COLO668 (cell line): ENCODE measurements around the gene ARSA.
"Not testable (repeated sequence)": the region's sequence is repeated elsewhere in the genome, so short reads cannot be mapped to it uniquely, and the experiment has no call there.

Source experiments
- DNase-seq: peaks from one replicate; lab custom pipeline; 2025; ENCODE audit not compliant: unreplicated experiment; lab: John Stamatoyannopoulos, UW

The ARSA gene

DNA sequence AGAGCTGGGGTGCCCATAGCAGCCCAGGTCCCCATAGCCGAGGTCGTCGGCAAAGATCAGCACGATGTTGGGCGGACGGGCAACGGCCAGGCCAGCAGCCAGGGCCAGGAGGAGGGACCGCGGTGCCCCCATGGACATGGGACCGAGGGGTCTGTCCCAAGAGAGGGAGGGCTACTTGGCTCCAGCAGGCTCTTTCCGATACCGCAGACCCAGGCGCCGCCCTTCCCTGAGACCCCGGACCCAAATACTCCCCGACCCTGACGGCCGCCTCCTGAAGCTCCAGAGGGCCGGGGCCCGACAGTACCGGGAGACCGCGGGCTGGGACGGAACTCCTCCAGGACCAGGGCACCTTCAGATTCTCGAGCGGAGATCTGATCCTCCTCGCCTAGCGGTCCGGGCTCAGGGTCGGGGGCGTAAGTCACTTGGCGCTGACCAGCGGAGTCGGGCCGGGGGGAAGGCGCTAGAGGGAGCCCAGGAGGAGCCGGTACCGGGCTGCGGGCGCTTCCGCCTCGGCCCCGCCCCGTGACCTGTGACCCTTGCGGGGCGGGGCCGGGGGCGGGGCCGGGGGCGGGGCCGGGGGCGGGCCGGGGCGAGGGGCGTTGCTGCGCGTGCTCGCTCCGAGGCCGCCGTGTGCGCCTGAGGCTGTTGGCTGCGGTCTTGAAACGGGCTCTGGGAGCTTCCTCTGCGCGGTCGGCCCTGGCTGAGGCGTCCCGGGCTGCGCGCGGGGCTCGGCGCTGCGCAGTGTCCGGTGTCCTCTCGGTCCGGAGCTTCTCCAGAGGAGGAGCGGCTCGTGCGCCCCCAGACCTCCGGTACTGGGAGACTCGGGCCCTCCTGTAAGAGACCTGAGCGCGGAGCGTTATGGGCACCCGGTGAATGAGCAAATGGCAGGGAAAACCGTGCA, at the start of gene ARSA:
TSS of gene ARSA (minus strand) at position 511 of the 901 bp plus-strand sequence. CDS start at position 138, 373 bp downstream.
- DNase-seq = peak; percentile 86

DNA sequence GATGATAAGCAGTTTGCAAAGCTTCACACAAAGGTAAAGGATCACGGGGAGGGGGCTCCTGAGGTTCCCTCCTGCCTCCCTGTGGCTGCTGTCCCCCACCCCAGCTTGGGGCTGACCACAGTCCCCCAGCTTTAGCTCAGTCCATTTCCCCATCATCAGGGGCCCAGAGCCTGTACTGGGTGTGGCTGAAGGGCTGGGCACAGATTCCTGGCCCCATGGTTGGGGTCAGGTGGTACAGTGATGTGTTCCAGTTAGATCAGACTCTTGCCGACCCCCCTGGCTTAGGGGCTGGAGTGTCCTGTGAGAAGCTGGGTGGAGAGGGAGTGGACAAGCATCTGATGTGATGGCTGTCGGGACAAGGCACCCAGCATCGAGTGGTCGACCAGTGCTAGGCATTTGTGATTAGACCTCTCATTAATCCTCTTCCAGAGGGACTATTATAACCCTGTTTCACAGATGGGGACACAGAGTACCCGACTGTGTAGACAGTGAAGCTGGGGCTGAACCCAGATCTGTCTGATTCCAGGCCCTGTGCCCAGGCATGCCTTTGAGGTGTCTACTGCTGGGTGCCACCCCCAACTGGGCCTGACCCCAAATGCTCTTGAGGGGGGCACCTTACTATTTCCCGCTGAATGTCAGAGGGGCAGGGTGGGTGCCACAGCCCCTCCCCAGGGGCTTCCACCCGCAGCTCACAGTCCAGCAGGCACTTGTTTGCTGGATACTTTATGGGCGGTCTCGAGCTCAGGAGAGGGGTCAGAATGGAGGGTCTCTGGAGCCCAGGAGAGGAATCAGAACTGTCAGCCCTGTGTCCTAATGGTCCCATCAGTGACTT, 48.9 kb upstream of the ARSA start:
- DNase-seq = no peak

DNA sequence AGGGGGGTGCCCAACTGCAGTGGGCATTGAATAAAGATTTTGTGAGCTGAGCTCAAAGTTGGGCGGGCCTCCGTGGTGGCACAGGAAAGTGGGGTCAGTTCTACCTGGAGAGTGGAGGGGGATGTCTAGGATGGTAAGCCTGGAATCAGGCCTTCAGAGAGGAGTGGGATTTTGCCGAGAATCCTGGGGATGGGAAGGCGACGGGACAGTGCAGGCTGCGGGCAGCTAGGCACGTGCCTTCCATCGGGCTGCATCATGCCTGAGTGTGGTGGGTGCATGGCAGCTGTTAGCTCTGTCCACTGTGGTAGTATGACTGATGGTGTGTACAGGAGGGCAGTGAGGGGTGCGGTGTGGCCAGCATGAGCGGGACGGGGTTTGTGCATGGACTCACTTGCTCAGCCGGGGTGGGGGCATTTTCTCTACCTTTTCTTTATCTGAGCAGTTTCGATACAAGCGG, 48.3 kb upstream of the ARSA start:
- no peak for DNase-seq

DNA sequence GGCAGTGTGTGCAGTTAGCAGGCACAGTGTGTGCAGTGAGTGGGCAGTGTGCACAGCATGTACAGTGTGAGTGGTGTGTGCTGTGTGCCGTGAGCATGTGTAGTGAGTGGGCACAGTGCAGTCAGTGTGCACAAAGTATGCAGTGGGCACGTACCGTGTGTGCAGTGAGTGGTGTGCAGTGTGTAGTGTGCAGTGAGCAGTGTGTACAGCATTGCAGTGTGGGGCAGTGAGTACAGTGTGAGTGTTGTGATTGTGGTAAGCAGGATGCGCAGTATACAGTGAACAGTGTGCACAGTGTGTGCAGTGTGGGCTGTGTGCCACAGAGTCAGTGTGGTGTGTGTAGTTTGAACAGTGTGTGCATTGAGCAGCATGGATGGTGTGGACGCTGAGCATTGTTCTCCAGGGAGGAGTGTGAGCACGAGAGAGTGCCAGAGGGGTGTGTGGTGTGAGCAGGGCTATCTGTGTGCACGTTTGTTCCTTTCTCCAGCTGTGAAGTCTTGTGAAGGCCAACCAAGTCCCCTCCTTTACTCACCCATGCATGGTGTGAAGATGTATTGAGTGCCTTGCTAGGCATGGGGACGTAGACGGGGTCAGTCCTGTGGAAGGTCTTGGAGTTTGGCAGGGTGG, 47.7 kb upstream of the ARSA start:
- no peak for DNase-seq

DNA sequence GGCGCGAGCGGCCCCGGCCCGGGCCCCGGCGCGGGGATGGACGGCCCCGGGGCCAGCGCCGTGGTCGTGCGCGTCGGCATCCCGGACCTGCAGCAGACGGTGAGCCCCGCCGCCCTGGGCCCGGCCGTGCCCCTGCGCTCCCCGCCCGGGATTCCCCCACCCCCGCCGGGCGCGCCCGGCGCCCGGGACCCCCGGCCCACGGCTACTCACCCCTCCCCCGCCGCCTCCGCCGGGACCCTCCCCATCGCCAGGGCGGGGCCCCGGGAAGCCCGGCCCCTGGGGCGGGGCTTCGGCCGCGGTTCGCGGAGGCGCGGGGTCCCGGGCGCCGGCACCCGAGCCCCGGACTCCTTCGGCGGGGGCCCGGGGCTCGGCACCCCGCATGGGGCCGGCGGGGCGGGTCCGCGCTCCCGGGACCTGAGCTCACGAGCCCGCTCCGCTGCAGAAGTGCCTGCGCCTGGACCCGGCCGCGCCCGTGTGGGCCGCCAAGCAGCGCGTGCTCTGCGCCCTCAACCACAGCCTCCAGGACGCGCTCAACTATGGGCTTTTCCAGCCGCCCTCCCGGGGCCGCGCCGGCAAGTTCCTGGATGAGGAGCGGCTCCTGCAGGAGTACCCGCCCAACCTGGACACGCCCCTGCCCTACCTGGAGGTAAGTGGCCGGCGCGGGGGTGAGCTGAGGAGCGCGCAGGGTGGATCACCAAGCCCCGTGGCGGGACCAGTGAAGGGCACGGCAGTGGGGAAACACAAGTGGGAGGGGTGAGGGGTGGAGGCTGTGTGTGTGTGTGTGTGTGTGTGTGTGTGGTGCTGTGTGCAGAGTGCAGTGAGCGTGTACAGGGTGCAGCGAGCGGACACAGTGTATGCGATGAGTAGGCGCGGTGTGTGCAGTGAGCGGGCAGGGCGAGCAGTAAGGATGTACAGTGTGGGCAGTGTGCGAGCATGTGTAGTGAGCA, 46.9 kb upstream of the ARSA start:
- DNase-seq = peak; percentile 66

DNA sequence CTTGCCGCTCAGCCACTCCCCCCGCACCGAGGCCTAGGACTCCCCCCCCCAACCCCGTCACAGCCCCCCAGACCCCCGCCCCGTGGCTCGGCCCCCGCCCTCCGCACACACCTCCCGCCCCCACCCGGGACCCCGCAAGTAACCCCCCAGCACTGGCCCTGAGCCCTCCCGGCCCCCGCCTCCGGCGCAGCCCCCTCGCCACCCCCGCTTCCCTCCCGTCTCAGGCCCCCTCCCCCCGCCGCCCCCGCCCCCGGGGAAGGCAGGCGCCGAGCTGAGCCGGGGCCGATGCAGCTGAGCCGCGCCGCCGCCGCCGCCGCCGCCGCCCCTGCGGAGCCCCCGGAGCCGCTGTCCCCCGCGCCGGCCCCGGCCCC, 46.2 kb upstream of the ARSA start:
- DNase-seq = no peak

DNA sequence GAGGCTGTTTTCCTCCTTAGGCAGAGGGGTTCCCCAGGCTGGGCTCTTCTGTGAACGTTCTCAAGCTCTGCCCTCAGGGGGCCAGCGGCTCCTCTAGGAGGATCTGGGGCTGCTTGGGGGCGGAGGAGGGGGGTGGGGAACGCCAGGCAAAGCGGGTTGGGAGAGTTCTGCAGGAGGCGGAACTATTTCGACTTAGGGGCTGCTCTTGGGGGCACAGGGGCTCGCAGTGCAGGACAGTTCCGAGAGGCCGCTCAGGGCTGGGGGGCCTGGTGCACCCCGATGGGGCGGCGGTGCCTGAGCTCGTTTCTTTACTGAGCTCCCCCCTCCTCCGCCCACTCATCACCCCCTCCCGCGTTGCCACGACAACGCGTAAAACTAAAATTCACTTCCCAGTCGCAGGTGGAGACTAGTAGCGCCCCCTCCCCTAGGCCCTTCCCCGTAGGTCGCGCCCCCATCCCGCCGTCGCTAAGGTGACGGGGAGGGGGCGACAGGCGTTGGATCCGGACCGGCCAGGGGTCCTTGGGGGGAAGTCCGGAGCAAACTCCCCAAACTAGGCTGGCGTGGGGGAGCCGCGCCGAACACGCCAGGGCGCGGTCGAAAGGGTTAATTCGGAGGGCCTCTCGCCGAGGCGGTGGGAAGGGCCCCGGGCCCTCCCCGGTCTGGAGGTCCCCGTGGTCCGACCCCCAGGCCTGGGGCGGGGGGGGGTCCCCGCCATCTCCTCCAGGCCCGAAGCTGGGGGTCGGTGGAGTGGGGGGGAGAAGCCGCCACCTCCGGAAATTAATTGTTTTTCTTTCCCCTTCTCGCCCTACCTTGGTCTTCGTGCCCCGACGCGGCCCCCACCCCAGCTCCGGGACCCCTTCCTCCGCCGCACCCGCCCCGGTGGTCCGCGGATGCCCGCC, 45.5 kb upstream of the ARSA start:
- DNase-seq = no peak

DNA sequence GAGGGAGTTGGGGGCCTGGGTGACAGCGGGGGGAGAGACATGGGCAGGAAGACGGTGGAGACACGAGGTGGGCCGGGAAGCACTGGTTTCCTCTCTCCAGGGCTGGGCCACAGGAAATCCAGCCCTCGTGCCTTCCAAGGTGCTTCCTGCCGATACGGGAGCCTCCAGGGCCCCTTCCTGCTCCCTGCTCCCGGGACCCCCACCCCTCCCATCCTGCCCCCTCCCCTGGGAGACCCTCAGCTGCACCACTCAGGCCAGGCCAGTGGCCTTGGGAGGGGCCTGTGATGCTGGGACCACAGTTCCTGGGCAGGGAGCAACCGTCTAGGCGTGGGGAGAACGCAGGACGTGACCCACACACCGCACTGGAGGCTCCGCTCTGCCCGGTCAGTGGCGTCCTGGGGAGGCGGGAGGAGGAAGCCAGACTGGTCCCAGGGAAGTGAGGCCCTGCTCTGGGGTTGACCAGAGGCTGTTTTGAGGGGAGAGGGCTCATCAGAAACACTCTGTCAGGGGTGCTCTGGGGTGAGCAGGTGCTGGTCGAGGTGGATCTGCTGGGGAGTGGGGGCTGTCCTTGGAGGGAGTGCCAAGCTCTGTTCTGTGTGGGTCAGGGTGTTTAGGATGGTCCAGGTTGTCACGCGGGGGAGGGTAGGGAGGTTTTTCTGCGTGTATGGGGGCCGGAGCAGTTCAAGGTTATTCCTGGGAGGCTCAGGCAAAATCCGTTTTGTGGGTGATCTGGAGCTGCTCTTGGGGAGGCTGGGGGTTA, 44.7 kb upstream of the ARSA start, which contains the start of gene SHANK3:
TSS of gene SHANK3 (plus strand) at position 353 of the 760 bp plus-strand sequence.
- no peak for DNase-seq

DNA sequence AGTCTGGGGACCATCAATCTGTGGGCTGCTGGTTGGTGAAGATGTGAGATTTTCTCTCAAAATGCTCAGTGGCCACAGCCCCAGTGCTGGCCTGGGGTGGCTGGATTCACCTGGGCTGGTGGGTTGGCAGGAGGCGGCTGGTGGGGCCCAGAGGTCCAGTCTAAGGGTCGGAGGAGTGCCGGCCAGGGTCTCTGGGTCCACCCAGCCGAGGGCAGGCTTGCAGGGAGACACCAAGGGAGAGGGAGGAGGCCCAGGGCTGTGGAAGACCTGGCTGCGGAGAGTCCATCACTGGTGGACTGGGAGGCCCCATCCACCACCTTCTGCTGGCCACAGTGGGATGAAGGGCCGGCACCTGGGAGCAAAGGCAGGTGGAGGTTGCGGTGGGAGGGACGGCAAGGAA, 44.1 kb upstream of the ARSA start:
- DNase-seq = no peak

DNA sequence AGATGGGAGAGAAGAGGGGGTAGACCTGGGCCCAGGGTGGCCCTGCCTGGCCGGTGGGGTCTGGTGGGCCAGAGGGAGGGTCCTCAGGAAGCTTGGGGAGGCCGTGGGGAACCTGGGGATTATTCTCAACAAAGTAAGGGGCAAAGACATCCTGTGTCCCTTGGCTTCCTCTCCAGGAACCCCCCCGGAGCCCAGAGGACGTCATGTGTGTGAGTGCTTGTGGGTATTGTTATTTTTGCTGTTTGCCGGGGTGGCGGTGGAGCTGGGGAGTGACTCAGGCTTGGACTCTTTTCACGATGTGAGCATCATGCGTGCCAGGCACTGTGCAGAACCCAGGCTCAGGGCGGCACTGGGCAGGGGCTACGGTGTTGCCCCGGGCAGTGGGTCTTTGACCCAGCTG, 43.7 kb upstream of the ARSA start:
- no peak for DNase-seq

DNA sequence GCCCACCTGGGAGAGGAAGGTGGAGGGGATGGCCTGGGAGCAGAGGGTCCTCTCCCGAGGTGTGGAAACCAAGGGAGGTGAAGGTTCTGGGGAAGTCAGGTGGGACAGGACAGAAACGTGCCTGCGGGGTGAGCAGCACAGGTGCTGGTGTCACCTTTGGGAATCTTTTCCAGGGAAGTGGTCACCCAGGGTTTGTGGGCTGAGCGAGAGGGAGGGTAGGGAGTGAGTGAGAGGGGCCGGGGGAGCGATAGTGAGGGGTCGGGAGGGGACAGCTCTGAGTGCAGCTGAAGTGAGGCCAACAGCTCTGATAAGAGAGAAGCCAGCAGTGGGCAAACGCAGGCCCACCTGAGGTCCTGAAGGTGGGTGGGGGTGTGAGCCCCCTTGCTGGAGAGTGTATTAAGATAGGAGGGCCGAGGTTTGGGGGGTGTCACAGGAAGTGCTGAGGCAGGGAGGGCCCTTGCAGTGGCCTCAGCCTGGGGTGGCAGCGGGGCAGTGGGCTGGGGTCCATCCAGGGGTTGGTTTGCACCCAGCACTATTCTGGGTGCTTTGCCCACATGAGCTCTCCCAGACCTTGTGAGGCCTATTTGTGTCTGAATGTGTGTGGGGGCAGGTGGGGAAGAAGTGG, 43.1 kb upstream of the ARSA start:
- DNase-seq = no peak

DNA sequence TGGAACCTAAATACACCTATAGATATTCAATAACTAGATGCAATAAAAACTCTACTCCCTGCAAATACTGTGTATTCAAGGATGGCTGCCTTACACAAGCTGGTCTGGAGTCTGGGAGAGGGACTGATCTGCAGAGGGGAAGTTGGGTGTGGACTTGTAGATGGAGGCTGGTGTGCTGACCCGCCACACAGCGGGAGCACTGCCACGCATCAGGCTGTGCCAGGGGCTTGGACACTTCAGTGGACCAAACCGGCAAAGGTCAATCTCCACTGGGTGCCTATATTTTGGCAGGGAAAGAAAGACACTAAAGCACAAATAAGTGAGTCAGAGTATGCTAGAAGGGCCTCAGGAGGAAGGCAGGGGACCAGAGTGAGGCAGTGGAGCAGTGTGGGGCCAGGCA, 42.6 kb upstream of the ARSA start:
- DNase-seq = no peak

DNA sequence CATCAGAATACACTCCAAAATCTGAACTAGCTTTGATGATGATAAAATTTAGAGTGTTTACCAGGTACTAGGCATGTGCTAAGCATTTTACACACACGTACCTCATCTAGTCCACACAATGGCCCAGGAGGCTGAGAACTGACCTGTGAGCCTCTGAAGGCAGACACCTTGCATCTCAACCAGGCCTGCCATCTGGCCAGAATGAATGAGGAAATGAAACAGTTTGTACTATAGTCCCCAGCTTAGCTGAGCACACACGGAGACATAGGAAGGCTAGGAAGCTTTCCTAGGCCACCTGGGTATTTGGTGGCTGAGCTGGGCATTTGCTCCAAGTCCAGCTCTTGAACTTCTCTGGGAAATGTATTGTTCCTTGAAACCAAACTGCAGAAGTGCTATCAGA, 37.8 kb upstream of the ARSA start:
- DNase-seq = no peak

DNA sequence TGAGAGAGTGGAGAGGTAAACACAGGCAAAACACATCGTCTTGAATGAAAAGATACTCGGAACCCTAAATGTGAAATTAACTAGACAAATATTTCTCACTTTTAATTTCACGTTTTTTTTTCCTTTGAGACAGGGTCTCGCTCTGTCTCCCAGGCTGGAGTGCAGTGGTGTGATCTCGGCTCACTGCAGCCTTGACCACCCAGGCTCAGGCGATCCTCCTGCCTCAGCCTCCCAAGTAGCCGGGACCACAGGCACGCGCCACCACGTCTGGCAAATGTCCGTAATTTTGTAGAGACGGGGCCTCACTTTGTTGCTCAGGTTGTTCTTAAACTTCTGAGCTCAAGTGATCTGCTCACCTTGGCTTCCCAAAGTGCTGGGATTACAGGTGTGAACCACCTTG, 37.3 kb upstream of the ARSA start:
- DNase-seq = no peak

DNA sequence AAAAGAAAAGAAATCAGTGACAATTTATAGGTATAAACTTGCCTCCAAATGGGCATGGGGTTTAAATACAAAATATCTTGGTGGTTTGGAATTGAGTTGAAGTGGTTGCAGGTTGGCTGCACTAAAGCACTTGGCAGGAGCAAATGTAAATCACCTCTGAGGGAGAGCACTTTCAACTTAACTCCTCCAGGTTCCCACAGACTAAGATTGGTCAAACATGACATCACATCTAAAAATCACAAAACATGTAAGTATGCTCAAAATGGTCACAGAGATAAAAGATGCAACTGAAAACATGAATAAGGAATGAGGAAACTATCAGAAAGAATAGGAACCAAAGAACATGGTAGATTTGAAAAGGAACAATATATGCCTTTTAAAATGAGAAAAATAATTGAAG, 32.4 kb upstream of the ARSA start:
- DNase-seq = no peak

DNA sequence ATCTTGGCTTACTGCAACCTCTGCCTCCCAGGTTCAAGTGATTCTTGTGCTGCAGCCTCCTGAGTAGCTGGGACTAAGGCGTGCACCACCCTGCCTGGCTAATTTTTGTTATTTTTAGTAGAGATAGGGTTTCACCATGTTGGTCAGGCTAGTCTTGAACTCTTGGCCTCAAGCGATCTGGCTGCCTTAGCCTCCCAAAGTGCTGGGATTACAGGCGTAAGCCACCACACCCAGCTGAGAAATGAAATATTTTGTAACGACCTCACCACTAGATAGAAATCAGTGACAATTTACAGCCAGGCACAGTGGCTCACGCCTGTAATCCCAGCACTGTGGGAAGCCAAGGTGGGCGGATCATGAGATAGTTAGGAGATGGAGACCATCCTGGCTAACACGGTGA, 31.8 kb upstream of the ARSA start:
- not testable (repeated sequence) for DNase-seq

DNA sequence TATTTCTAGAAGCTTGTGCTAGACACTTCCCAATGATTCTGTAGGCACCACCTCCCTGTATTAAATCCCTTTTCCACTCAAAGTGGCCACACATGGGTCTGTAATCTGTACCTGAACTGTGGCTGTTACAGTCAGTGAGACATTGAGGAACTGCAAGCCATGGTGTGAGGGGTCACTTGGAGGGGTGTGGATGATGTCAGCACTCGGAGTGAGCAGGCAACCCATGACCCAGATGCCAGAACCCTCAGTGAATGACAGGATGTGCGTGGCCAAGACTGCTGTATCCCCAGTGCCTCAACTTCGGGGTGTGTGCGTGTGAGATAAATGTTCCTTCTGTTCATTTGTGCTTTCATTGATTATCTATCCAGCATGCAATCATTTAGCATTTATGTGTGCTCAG, 30.0 kb upstream of the ARSA start:
- DNase-seq = no peak
